SKM-1 (cell line): ENCODE data around the gene FBXO21.
"Not testable (repeated sequence)": the region's sequence is repeated elsewhere in the genome, so short reads cannot be mapped to it uniquely, and the experiment has no call there.

Experiments
- DNase-seq: peaks from one replicate; lab custom pipeline; 2025; ENCODE audit not compliant: unreplicated experiment; lab: John Stamatoyannopoulos, UW

Gene FBXO21

DNA sequence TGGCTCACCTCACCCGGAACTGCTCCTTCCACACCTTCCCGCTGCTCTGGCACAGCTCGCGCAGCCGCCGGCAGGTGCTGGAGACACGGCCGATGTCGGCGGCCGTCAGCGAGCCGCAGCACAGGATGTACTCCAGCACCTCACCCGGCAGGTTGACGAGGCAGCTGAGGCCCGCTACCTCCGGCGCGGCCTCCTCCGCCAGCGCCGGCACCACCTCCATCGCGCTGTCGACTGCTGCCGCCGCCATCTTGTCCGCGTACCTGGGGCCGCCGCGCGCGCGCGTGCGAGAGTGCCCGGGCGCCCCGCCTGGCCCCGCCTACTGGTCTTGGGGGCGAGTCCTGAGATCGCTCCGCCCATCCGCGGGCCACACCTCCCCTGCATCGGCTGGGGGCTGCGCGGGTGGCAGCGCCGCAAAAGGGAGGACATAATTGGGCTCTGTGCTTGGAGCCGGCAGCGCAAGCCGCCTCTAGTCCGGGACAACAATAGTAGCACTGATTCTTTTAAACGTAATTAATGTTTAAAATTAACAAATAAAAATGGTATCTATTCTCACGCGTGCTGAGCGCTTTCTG lies at the start of gene FBXO21:
FBXO21 (minus strand) TSS at position 261 of the 572 bp plus-strand sequence; CDS start at position 247, 14 bp downstream.
- no peak for DNase-seq

- no peak for DNase-seq
Observed at GRCh38 chr12:117236456-117237001, 46.3 kb upstream of the FBXO21 start.

DNA sequence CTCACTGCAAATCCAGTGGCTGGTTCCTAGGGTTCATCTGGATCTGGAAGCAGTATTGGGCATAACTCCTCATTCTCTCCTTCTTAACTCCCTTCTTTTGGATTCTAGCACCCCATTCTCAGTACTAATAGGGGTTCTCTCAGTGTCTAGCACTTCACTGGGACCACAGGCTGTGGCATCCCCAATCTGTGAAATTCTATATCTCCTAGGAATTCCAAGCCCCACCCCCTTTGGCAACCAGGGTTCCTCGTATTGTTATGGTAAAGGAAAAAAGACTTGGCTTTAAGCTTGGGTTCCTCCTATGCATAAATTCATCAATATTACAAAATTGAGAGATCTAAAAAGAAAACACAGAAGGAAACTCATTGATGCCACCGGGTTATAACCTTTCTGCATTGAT lies 45.0 kb upstream of the FBXO21 start:
- DNase-seq: no peak

- DNase-seq: no peak
Observed at GRCh38 chr12:117234441-117234840, 44.2 kb upstream of the FBXO21 start.

DNA sequence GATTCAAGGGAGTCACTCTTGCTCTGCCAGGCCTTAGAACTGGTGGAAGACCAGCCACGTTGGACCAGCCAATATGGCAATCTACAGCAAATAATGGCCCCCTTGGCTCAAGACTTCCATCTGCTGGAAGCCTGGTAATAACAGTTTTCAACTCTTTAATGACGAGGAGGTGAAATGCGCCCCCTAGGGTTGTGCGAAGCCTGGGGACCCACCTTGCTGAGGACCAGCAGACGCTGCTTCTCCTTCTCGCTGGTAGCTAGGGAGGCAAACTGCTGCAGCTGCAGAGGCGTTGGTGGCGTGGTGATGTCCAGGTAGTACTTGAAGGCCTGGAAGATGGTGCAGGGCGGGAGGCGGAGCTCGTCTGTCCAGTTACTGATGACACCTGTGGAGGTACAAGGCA lies 41.5 kb upstream of the FBXO21 start:
- DNase-seq: no peak

DNA sequence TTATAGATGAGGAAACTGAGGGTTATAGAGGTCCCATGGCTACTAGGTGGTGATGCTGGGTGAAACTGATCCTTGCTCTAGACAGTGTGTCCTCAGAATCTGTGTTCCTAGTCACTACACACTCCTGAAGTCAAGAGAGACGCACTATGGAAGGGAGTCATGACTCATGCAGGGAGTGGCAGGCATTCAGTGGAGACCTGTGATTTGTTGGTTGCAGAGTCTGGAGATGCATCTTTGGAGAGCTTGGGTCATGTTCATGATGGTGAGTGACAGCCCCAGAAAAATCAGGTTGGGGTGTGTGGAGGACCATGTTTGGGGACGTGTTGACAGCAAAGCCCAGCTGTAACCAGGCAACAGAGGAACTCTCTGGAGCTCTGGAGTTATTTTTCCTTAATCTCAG lies 38.0 kb upstream of the FBXO21 start:
- no peak for DNase-seq

DNA sequence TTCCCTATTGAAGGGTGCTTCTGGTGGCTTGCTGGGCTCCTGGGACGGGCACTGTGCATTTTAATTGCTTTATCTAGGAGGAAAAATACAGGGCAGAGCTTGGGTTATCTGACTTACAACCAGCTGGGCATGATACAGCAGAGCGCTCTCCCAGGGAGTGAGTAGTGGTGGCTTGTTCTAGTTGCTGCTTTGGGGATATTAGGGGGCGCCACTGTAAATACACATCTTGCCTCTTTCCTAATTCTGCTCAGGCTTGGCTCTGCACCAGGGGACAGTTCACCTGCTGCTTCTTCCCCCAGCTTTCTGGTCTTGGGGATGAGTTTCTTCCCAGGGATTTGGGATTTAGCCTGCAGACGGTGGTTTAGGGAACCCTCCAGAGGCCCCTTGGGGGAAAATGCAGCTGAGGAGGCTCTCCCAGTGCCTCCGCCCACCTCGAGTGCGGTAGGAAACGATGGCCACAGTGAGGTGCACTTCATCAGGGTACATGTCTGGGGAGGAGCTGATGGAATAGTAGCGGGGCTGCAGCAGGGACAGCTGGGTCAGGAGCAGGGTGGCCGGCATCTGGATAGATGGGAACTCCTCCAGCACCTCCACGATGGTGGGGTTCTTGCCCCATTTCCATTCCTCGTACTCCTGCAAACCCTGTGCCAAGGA lies 36.9 kb upstream of the FBXO21 start:
- no peak for DNase-seq

DNA sequence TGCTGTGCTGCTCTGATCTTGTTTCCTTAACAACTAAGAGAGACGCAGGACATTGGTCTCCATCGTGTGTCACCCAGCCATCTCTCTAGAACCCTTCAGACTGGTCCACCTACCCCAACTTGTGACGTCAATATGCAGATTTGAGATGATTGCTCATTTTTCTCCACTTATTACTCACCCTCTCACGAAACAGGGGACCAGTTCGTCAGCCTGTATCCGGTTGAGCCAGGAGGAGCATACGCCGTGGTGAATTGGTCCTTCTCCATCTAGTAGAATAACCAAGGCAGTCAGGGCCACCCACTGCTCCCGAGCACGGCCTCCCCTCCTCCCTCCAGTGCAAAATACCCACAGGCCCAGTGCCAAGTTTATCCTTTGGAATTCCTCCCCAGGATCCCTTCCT lies 36.2 kb upstream of the FBXO21 start:
- DNase-seq: no peak

DNA sequence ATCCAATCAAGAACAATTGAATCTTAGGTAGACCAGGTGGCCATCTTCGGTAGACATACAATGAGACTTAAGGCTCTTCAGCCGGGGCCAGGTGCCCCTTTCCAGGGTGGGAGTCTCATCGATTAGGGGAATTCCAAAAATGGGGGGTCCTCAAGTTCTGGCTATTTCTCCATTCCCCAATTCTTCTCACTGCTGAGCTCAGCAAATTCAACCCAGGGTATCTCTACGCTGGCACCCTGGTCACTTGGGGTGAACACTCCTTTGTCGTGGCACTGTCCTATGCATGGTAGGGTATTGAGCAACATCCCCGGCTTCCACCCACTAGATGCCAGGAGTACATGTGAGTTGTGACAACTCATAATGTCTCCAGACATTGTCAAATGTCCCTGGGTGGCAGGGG lies 34.9 kb upstream of the FBXO21 start:
- no peak for DNase-seq

DNA sequence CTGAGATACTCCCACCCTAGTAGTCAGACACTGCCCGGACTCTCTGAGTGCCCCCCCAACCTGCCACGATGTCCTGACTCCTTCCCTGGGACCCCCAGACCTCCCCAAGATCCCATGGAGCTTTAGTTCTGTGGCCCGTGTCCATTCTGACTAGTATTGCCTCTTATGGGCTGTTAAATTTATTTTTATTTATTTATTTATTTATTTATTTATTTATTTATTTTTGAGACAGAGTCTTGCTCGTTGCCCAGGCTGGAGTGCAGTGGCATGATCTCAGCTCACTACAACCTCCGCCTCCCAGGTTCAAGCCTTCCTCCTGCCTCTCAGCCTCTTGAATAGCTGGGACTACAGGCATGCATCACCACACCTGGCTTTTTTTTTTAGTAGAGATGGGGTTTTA lies 30.7 kb upstream of the FBXO21 start:
- DNase-seq: not testable (repeated sequence)

DNA sequence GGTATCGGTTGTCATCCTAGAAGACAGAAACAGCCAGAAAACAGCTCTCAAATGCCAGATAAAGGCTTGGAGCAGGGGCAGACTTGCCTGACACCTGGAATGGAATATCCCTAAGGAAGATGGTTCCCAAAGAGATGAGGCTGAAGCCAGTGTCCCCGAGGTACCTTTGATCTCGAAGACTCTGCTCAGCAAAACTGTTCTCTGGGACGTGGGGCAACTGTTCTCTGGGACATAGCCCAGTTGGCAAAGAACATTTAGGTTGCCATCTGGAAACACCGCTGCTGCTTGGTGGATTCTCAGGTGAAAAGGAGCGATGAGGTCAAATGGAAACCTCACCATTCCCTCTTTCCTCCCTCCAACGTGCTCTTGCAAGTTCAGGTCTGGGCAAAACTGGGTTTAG lies 27.9 kb upstream of the FBXO21 start:
- DNase-seq: no peak

DNA sequence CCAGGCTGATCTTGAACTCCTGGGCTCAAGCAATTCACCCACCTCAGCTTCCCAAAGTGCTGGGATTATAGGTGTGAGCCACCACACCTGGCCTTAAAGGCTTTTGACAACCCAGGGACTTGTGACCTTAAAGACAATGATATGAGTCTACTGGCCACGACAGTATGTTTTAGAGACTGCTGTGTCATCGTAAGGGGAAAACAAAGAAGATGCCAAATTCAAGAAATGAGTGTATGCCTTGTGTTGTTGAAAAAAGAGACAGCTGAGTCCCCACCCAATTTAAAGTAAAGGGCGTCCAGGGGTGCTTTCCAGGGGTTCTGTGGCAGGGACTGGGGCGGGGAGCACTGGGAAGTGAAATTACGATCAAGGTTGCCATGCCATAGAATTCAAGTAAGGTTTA lies 26.4 kb upstream of the FBXO21 start:
- DNase-seq: no peak

GRCh38 chr12:117214797-117215196 lies 24.5 kb upstream of the FBXO21 start:
- DNase-seq: no peak

- DNase-seq: no peak
Observed at GRCh38 chr12:117213295-117213808, 23.1 kb upstream of the FBXO21 start.

DNA sequence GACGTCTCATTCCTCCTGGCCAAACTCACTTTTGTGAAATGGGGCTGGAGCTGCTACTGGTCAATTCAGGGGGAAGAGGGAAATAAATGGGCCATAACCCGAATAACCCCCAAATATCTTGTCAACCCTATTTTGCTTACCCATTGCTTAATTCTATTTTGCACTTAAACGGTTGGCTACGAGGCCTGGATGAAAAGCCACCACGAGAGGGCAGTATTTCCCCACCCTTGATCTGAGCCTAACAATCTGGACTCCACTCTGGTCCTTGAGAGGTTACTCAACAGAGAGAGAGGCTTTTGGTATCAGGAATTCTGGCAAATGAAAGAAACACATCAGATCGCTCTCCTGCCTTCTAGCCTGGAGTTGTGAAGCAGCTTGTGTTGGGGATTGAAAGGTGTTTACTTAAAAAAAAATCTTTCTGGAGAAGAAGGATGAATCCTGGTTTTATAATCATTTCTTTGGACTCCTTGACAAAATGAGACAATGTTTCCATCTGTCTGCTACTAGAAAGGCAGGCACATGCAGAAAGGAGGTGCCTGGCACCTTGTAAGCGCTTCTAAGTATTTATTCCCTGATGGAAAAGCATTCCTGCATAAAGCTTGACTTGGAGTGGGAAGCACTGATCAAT lies 22.4 kb upstream of the FBXO21 start:
- DNase-seq: no peak

DNA sequence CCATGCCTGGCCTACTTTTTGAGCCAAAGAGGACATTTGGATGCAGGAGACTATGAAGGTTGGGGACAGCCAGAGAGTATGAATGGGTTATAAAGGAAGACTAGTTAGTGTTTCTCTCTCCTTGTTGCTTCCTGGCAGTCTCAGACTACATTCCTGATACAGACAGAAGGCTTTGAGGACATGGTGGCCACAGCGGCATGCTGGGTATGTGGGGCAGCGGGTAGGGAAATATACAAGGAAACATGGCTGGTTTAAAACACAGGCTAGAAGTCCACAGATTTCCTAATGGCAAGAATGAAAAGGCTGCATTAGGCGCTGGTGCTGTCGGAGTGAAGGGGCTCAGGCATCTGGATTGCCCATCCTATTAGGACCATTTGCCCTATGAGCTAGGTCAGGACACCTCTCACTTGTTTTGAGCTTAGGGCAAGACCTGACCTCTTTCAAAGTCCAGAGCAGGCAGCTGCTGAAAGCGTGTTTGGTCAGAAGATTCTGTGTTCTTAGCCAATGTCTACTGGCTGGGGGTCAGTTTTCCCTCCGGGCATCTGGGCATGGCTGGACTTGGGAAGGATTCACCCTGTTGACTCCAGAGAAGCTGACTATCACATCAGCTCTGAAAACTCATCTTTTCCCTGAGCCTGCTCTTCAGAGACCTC lies 20.1 kb upstream of the FBXO21 start:
- DNase-seq: no peak

GRCh38 chr12:117209626-117210025 lies 19.4 kb upstream of the FBXO21 start:
- DNase-seq: no peak

DNA sequence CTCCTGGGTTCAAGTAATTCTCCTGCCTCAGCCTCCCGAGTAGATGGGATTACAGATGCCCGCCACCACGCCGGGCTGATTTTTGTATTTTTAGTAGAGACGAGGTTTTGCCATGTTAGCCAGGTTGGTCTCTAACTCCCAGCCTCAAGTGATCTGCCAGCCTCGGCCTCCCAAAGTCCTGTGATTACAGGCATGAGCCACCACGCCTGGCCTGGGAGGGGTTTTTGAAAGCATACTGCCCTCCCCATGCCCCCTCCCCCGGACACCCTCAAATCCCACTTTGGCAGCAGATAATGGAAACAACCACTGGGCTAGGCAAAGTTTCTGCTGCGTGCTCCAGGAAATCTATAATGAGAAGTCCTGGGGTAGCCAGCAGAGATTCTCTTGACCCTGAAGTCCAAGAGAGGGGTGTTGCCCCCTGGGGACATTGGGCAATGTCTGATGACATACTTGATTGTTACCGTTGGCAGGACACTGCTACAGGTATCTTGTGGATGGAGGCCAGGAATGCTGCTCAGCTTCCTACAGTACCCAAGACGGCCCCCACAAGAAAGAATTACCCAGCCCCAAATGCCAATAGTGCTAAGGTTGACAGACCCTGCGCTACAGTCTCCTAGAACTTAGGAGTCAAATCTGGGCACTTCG lies 18.7 kb upstream of the FBXO21 start:
- DNase-seq: no peak

GRCh38 chr12:117208206-117208605 lies 17.9 kb upstream of the FBXO21 start:
- DNase-seq: no peak

DNA sequence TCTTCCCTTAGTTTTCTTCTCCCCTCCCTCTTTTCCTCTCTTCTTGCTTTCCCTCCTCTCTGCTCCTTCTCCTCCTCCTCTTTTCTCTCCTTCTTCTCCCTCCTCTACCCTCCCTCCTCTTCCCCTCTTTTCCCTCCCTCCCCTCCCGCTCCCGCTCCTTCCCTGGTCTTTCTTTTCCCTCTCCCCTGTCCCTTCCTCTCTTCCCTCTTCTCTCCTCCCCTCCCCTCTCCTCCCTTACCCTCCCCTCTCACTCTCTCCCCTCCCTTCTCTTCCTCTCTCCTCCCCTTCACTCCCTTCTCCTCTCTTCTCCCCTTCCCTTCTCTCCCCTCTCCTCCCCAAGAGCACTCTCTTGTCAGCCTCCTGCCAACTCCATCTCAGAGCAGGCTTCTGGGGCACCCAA lies 17.4 kb upstream of the FBXO21 start:
- no peak for DNase-seq

GRCh38 chr12:117202556-117202955 lies 12.3 kb upstream of the FBXO21 start:
- no peak for DNase-seq
